T-helper 1 cell treated with Interleukin-12 subunit alpha and Interleukin-12 subunit beta and Interleukin-4 antibody, amounts not matched to agents 30 ng/mL and 1 ng/mL, for 36 hours (primary cell): ENCODE results near the gene HES4. TPM values are rescaled to one million over a fixed set of nuclear protein-coding genes. Genes with fewer than 3 reads are reported as not detected.

Source experiments
- intact Hi-C: fragments of 100-400 bp; cut with micrococcal nuclease; formaldehyde crosslinking; loops from one replicate; pipeline ENCODE4 v1.15.1; 2024
- total RNA-seq: library from RNA; stranded (reverse); gene quantifications from 2 replicates; pipeline ENCODE4 v1.2.3, GENCODE V29; 2022

The HES4 gene
- total RNA-seq, 1 donor from 2014 or later: 0.39 TPM

GRCh38 chr1:1019122-1019999, 19.5 kb upstream of the HES4 start:
- intact Hi-C loops: loop anchor here (1.0 to 10.0 kb wide), 4 partner anchors 14 to 55 kb away; partner anchors contain the start of genes KLHL17 and PLEKHN1

GRCh38 chr1:1018321-1018685, 18.4 kb upstream of the HES4 start:
- intact Hi-C loops: loop anchor here (2.0 to 10.0 kb wide), 2 partner anchors 50 to 54 kb away; partner anchors contain the start of genes KLHL17 and PLEKHN1

- intact Hi-C loops: loop anchor here (2.0 to 10.0 kb wide), 2 partner anchors 51 to 53 kb away; partner anchors contain the start of genes KLHL17 and PLEKHN1
Observed at GRCh38 chr1:1017397-1018320, 17.8 kb upstream of the HES4 start.

GRCh38 chr1:1014799-1015681, 15.1 kb upstream of the HES4 start:
- intact Hi-C loops: loop anchor here (5.0 to 10.0 kb wide), 3 partner anchors 50 to 292 kb away; partner anchors contain the start of genes ACAP3, KLHL17, PLEKHN1 and PUSL1

GRCh38 chr1:1013922-1014648, 14.2 kb upstream of the HES4 start:
- intact Hi-C loops: loop anchor here (1.0 to 10.0 kb wide), 8 partner anchors 14 to 361 kb away; partner anchors contain the start of genes ACAP3, AURKAIP1, C1orf159 and DVL1

- intact Hi-C loops: loop anchor here (1.0 to 10.0 kb wide), 8 partner anchors 13 to 362 kb away; partner anchors contain the start of genes ACAP3, AURKAIP1, C1orf159 and DVL1
Observed at GRCh38 chr1:1013105-1013921, 13.4 kb upstream of the HES4 start, which contains the start of gene ISG15. Gene ISG15, plus strand, starts transcription at chr1:1013497. Its CDS starts 77 bp downstream, at chr1:1013574.

GRCh38 chr1:1012736-1013104, 12.8 kb upstream of the HES4 start:
- intact Hi-C loops: loop anchor here (1.0 to 10.0 kb wide), 8 partner anchors 12 to 363 kb away; partner anchors contain the start of genes ACAP3, AURKAIP1, C1orf159 and DVL1

GRCh38 chr1:1011396-1011949, 11.6 kb upstream of the HES4 start:
- intact Hi-C loops: loop anchor here (5.0 to 10.0 kb wide), 3 partner anchors 47 to 296 kb away; partner anchors contain the start of genes ACAP3, KLHL17, PLEKHN1 and PUSL1

GRCh38 chr1:1010131-1010530, 10.2 kb upstream of the HES4 start:
- intact Hi-C loops: loop anchor here (5.0 to 10.0 kb wide), 3 partner anchors 45 to 297 kb away; partner anchors contain the start of genes ACAP3, KLHL17, PLEKHN1 and PUSL1

GRCh38 chr1:1006305-1007159, 6.6 kb upstream of the HES4 start:
- intact Hi-C loops: no loop called here

GRCh38 chr1:1005774-1006304, 5.9 kb upstream of the HES4 start:
- intact Hi-C loops: no loop called here

GRCh38 chr1:1004780-1005697, 5.1 kb upstream of the HES4 start:
- intact Hi-C loops: no loop called here

GRCh38 chr1:1004420-1004779, 4.5 kb upstream of the HES4 start:
- intact Hi-C loops: no loop called here

- intact Hi-C loops: no loop called here
Observed at GRCh38 chr1:1003618-1004419, 3.9 kb upstream of the HES4 start.
